Colonic mucosa (tissue), 4 donors: ENCODE measurements around the gene DCBLD2. TPM values are rescaled to one million over a fixed set of nuclear protein-coding genes. Genes with fewer than 3 reads are reported as not detected.

Source experiments
- DNase-seq: peaks from one replicate; pipeline ENCODE4 v3.0.0-alpha.2; 2020
- H3K27ac ChIP-seq: fragments of 200-600 bp; one replicate; pipeline ENCODE4 v1.8.0; 2021
- H3K27me3 ChIP-seq: fragments of 200-600 bp; one replicate; pipeline ENCODE4 v1.8.0; 2021
- H3K36me3 ChIP-seq: fragments of 200-600 bp; one replicate; pipeline ENCODE4 v1.8.0; 2021
- H3K4me1 ChIP-seq: fragments of 200-600 bp; one replicate; pipeline ENCODE4 v1.8.0; 2021; ENCODE audit warnings: mild to moderate bottlenecking
- H3K4me3 ChIP-seq: fragments of 200-600 bp; one replicate; pipeline ENCODE4 v1.8.0; 2021
- H3K9ac ChIP-seq, 2 donors: one replicate each; pipeline ENCODE4 v1.7.0; 2013; ENCODE audit warnings: control low read depth in 2 of 2, low read depth in 2 of 2, low read length in 2 of 2
- H3K9me3 ChIP-seq: fragments of 200-600 bp; one replicate; pipeline ENCODE4 v1.8.0; 2021
- CTCF ChIP-seq: fragments of 200-600 bp; IDR thresholded peaks from one replicate; pipeline ENCODE4 v1.8.0; 2022; ENCODE audit warnings: antibody characterized with exemption, mild to moderate bottlenecking
- intact Hi-C: fragments of 100-400 bp; cut with DNase I; formaldehyde crosslinking; loops from one replicate; pipeline ENCODE4 v1.14.1; 2022
- total RNA-seq, 2 donors: library from RNA; stranded (reverse); fragmentation: NEBNext Ultra II Directional in 1 of 2; extraction: Animal tissue kit (Norgen Biotek cat#: 25700) in 1 of 2; gene quantifications; one replicate each; pipeline ENCODE4 v1.2.1, GENCODE V29; 2021
- donor health status: healthy.
- donor health status: DM: no; HTN: no; CAD: no.
- donor health status: DM: no; HTN: no; CAD: no.

Gene DCBLD2
- total RNA-seq, 2 donors from 2014 or later, result 12.8 to 13.0 TPM

GRCh38 chr3:98769448-98769847, 132.0 kb downstream of the DCBLD2 start:
- intact Hi-C loops, result no loop called here
- no peaks in the 10 kb centered on the region for H3K27me3 ChIP-seq
- no peaks in the 10 kb centered on the region for H3K4me1 ChIP-seq
- no peaks in the 10 kb centered on the region for H3K9me3 ChIP-seq
- DNase-seq, result no peak
- TF ChIP-seq CTCF, result no peak
- no peak overlapping the region for H3K9ac ChIP-seq
- H3K4me3 ChIP-seq, result no peak overlapping the region
- H3K36me3 ChIP-seq, result no peaks in the 10 kb centered on the region
- H3K27ac ChIP-seq, result no peak overlapping the region

GRCh38 chr3:98768961-98769360, 132.5 kb downstream of the DCBLD2 start:
- no peaks in the 10 kb centered on the region for H3K9me3 ChIP-seq
- H3K27ac ChIP-seq, result no peak overlapping the region

GRCh38 chr3:98766924-98767323, 134.6 kb downstream of the DCBLD2 start:
- H3K36me3 ChIP-seq, result no peaks in the 10 kb centered on the region
- no peaks in the 10 kb centered on the region for H3K4me1 ChIP-seq
- H3K4me3 ChIP-seq, result no peak overlapping the region
- intact Hi-C loops, result no loop called here
- DNase-seq, result no peak
- no peaks in the 10 kb centered on the region for H3K27me3 ChIP-seq
- H3K27ac ChIP-seq, result no peak overlapping the region
- TF ChIP-seq CTCF, result no peak
- H3K9ac ChIP-seq, result no peak overlapping the region
- H3K9me3 ChIP-seq, result no peaks in the 10 kb centered on the region

More at GRCh38 chr3:98768961-98769360, 132.5 kb downstream of the DCBLD2 start:
- Histone ChIP-seq H3K4me3 (no peak overlapping the region), H3K9ac (no peak overlapping the region), H3K36me3 (no peaks in the 10 kb centered on the region), H3K4me1 (no peaks in the 10 kb centered on the region), H3K27me3 (no peaks in the 10 kb centered on the region)
- DNase-seq, result no peak
- intact Hi-C loops, result no loop called here
- TF ChIP-seq CTCF, result no peak

- Histone ChIP-seq H3K9me3 (no peaks in the 10 kb centered on the region), H3K4me1 (no peaks in the 10 kb centered on the region), H3K27me3 (no peaks in the 10 kb centered on the region), H3K9ac (no peak overlapping the region), H3K36me3 (no peaks in the 10 kb centered on the region), H3K27ac (no peak overlapping the region), H3K4me3 (no peak overlapping the region)
- intact Hi-C loops, result no loop called here
- no peak for DNase-seq
- TF ChIP-seq CTCF, result no peak
Observed at GRCh38 chr3:98765721-98766120, 135.8 kb downstream of the DCBLD2 start.

- DNase-seq, result no peak
- H3K9ac ChIP-seq, result no peak overlapping the region
- no peak overlapping the region for H3K4me3 ChIP-seq
- H3K9me3 ChIP-seq, result no peaks in the 10 kb centered on the region
- no peak for TF ChIP-seq CTCF
- no peaks in the 10 kb centered on the region for H3K4me1 ChIP-seq
- intact Hi-C loops, result no loop called here
- no peaks in the 10 kb centered on the region for H3K36me3 ChIP-seq
- H3K27me3 ChIP-seq, result no peaks in the 10 kb centered on the region
- H3K27ac ChIP-seq, result no peak overlapping the region
Observed at GRCh38 chr3:98764472-98764884, 137.0 kb downstream of the DCBLD2 start.
